ENCODE measurements around the gene FSTL4. TPM values are rescaled to one million over a fixed set of nuclear protein-coding genes. Genes with fewer than 3 reads are reported as not detected.

Gene FSTL4
- total and polyA plus RNA-seq, 12 donors = 0.48 to 5.2 (median 2.3) TPM

- TF ChIP-seq POLR2A (IDR thresholded peaks at IDR 0.05) (no peak), CTCF (IDR thresholded peaks at IDR 0.05) (no peak)
- H3K4me3 ChIP-seq = no peak overlapping the region
- H3K9me3 ChIP-seq (replicated peaks in 1 of 3) = no peaks in the 10 kb centered on the region
- peak in 1 of 7 donors; percentile 13 for DNase-seq
- H3K27ac ChIP-seq = no peak overlapping the region
- no peaks in the 10 kb centered on the region for H3K27me3 ChIP-seq
- 90 to 95% (median 93%) methylated on average over 14 to 17 of the region's 17 CpGs for WGBS, 4 donors
- no peaks in the 10 kb centered on the region for H3K4me1 ChIP-seq (replicated peaks in 1 of 2)
- H3K36me3 ChIP-seq (replicated peaks in 1 of 2) = no peaks in the 10 kb centered on the region
- intact Hi-C loops (cut with DNase I) = no loop called here
These were observed 206.9 kb downstream of the FSTL4 start for GRCh38 chr5:133405275-133406034.

GRCh38 chr5:133404724-133405123 lies 207.6 kb downstream of the FSTL4 start:
- Histone ChIP-seq H3K9me3 (replicated peaks in 1 of 3) (no peaks in the 10 kb centered on the region), H3K27me3 (no peaks in the 10 kb centered on the region), H3K27ac (no peak overlapping the region), H3K4me3 (no peak overlapping the region), H3K36me3 (replicated peaks in 1 of 2) (no peaks in the 10 kb centered on the region), H3K4me1 (replicated peaks in 1 of 2) (no peaks in the 10 kb centered on the region)
- 87 to 90% (median 88%) methylated on average over 7 of the region's 7 CpGs for WGBS, 4 donors
- TF ChIP-seq POLR2A (IDR thresholded peaks at IDR 0.05) (no peak), CTCF (IDR thresholded peaks at IDR 0.05) (no peak)
- intact Hi-C loops (cut with DNase I) = no loop called here
- peak in 1 of 7 donors; percentile 28 for DNase-seq

- no peaks in the 10 kb centered on the region for H3K9me3 ChIP-seq (replicated peaks in 1 of 3)
- no peaks in the 10 kb centered on the region for H3K36me3 ChIP-seq (replicated peaks in 1 of 2)
- WGBS, 4 donors = 84 to 98% (median 94%) methylated on average over 4 to 5 of the region's 5 CpGs
- peak in 1 of 7 donors; percentile 18 for DNase-seq
- H3K4me3 ChIP-seq = no peak overlapping the region
- TF ChIP-seq POLR2A (IDR thresholded peaks at IDR 0.05) = no peak
- no peak for TF ChIP-seq CTCF (IDR thresholded peaks at IDR 0.05)
- intact Hi-C loops (cut with DNase I) = no loop called here
- no peaks in the 10 kb centered on the region for H3K4me1 ChIP-seq (replicated peaks in 1 of 2)
- H3K27ac ChIP-seq = no peak overlapping the region
- no peaks in the 10 kb centered on the region for H3K27me3 ChIP-seq
These were observed 208.5 kb downstream of the FSTL4 start for GRCh38 chr5:133403741-133404364.

- intact Hi-C loops (cut with DNase I) = no loop called here
- Histone ChIP-seq H3K36me3 (replicated peaks in 1 of 2) (no peaks in the 10 kb centered on the region), H3K27me3 (no peaks in the 10 kb centered on the region), H3K4me1 (replicated peaks in 1 of 2) (no peaks in the 10 kb centered on the region), H3K9me3 (replicated peaks in 1 of 3) (no peaks in the 10 kb centered on the region), H3K4me3 (no peak overlapping the region), H3K27ac (no peak overlapping the region)
- WGBS, 4 donors = 84 to 98% (median 94%) methylated on average over 11 to 12 of the region's 12 CpGs
- TF ChIP-seq CTCF (IDR thresholded peaks at IDR 0.05) (no peak), POLR2A (IDR thresholded peaks at IDR 0.05) (no peak)
- peak in 1 of 7 donors; percentile 14 for DNase-seq
These were observed 209.6 kb downstream of the FSTL4 start for GRCh38 chr5:133402775-133403174.
